ENCODE measurements around the gene CDKN1C. TPM values are rescaled to one million over a fixed set of nuclear protein-coding genes. Genes with fewer than 3 reads are reported as not detected.

The CDKN1C gene
- polyA plus RNA-seq, 1 of the 3 experiments (the other 2 are of a cell fraction) = 1.6 TPM

- Histone ChIP-seq H3K4me3 (ENCODE audit: low read depth in 2 of 2, low read length in 1 of 2) (no peak overlapping the region), H3K9ac (no peak overlapping the region), H4K20me1 (ENCODE audit: insufficient read depth) (no peaks in the 10 kb centered on the region), H3K9me3 (0 out of 2 replicates have a peak, but pooled peaks cover 6% of the 10 kb centered on the region), H3K27me3 (ENCODE audit: insufficient read depth) (no peaks in the 10 kb centered on the region), H3K4me1 (ENCODE audit: control insufficient read depth in 1 of 2, insufficient read depth in 2 of 2, low read depth in 1 of 2, low read length in 1 of 2) (peaks cover 0 to 8% of the 10 kb centered on the region in 2 experiments; a peak in 2 of 4 replicates), H3K4me2 (no peak overlapping the region), H3K9me2 (no peaks in the 10 kb centered on the region), H3K36me3 (replicated peaks in 1 of 2; ENCODE audit: control insufficient read depth in 1 of 2, insufficient read depth in 2 of 2, low read length in 1 of 2) (no peaks in the 10 kb centered on the region), H3K27ac (ENCODE audit: low read depth in 2 of 2, low read length in 1 of 2) (no peak overlapping the region), H2AFZ (ENCODE audit: low read depth) (no peak overlapping the region), H3F3A (replicated peaks; ENCODE audit: insufficient read depth) (peaks cover 14% of the 10 kb centered on the region), H3K79me2 (ENCODE audit: insufficient read depth) (no peaks in the 10 kb centered on the region)
- CTCF ChIA-PET = interaction anchor here (1.0 to 1.7 kb wide), 5 partner anchors 31 to 403 kb away, joined by 3 to 6 read pairs (median 4); no protein-coding TSS in a partner anchor
- TF ChIP-seq YY1 (IDR thresholded peaks at IDR 0.05; ENCODE audit: low read depth) = no peak
- no peak for TF ChIP-seq EZH2phosphoT487 (IDR thresholded peaks at IDR 0.05; ENCODE audit: borderline replicate concordance, low read depth)
- TF ChIP-seq SIN3A (IDR thresholded peaks at IDR 0.05; ENCODE audit: borderline replicate concordance, low read depth, low read length) = no peak
- TF ChIP-seq GABPA (IDR thresholded peaks at IDR 0.05; ENCODE audit: low read depth) = no peak
- TF ChIP-seq RAD21 (IDR thresholded peaks at IDR 0.05; ENCODE audit: low read length) = no peak
- TF ChIP-seq GATA2 (CRISPR knock-in tag; IDR thresholded peaks at IDR 0.05) = no peak
- no peak for TF ChIP-seq MAX (IDR thresholded peaks at IDR 0.05; ENCODE audit: low read depth)
- TF ChIP-seq, protein P1, sequence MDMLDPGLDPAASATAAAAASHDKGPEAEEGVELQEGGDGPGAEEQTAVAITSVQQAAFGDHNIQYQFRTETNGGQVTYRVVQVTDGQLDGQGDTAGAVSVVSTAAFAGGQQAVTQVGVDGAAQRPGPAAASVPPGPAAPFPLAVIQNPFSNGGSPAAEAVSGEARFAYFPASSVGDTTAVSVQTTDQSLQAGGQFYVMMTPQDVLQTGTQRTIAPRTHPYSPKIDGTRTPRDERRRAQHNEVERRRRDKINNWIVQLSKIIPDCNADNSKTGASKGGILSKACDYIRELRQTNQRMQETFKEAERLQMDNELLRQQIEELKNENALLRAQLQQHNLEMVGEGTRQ (IDR thresholded peaks at IDR 0.05; ENCODE audit: borderline replicate concordance, low read depth, low read length) = no peak
- TF ChIP-seq FOSL2 (IDR thresholded peaks at IDR 0.05; ENCODE audit: borderline replicate concordance, low read depth) = no peak
- no peak for TF ChIP-seq FOXM1 (IDR thresholded peaks at IDR 0.05; ENCODE audit: low read depth)
- no peak for TF ChIP-seq REST (IDR thresholded peaks at IDR 0.05; ENCODE audit: low read depth, low read length)
- no peak for TF ChIP-seq CHD2 (IDR thresholded peaks at IDR 0.05; ENCODE audit: low read length, partially characterized antibody)
- TF ChIP-seq SMC3 (IDR thresholded peaks at IDR 0.05; ENCODE audit: low read depth, low read length) = no peak
- no peak for TF ChIP-seq TAF1 (IDR thresholded peaks at IDR 0.05; ENCODE audit: borderline replicate concordance, low read depth, low read length)
- TF ChIP-seq RXRA (IDR thresholded peaks at IDR 0.05; ENCODE audit: borderline replicate concordance, low read depth) = no peak
- POLR2A ChIA-PET = no interaction called here
- WGBS (ENCODE audit: low lambda C conversion rate) = 94% methylated on average over 4 of the region's 7 CpGs
- no peak for DNase-seq
Measured at GRCh38 chr11:2934021-2934550, 48.5 kb upstream of the CDKN1C start.

Measured in SK-N-SH (cell line).